Mesendoderm (in vitro differentiated cells): Measurements from ENCODE around the gene ZNF423.

ENCODE experiments used
- DNase-seq: peaks from one replicate; pipeline ENCODE4 v3.0.0; 2013
- H2AK5ac ChIP-seq: 2 replicates; pipeline ENCODE4 v1.6.1; 2013; ENCODE audit warnings: low read length, inconsistent platforms
- H2BK120ac ChIP-seq: 2 replicates; pipeline ENCODE4 v1.6.1; 2013; ENCODE audit warnings: low read depth, mild to moderate bottlenecking, low read length, moderate library complexity, mixed read lengths
- H2BK15ac ChIP-seq: replicated peaks from 2 replicates; pipeline ENCODE4 v1.6.1; 2013; ENCODE audit warnings: low read depth, mild to moderate bottlenecking, moderate library complexity
- H2BK5ac ChIP-seq: 2 replicates; pipeline ENCODE4 v1.6.1; 2013; ENCODE audit warnings: low read length, inconsistent platforms
- H3K18ac ChIP-seq: 2 replicates; pipeline ENCODE4 v1.6.1; 2013; ENCODE audit warnings: mild to moderate bottlenecking, low read length, mixed read lengths
- H3K23ac ChIP-seq: one replicate; pipeline ENCODE4 v1.6.1; 2013; ENCODE audit warnings: low read length
- H3K27ac ChIP-seq: 2 replicates; pipeline ENCODE4 v1.5.1; 2013; ENCODE audit warnings: low read depth, mild to moderate bottlenecking, inconsistent platforms, low read length, moderate library complexity
- H3K27me3 ChIP-seq: 2 replicates; pipeline ENCODE4 v1.6.1; 2013; ENCODE audit warnings: low read length, control low read depth, mild to moderate bottlenecking, inconsistent platforms; ENCODE audit not compliant: insufficient read depth, poor library complexity
- H3K36me3 ChIP-seq: 2 replicates; pipeline ENCODE4 v1.6.1; 2013; ENCODE audit warnings: low read length, inconsistent platforms; ENCODE audit not compliant: control insufficient read depth, insufficient read depth
- H3K4ac ChIP-seq: one replicate; pipeline ENCODE4 v1.6.1; 2013; ENCODE audit warnings: low read depth, mild to moderate bottlenecking, low read length, moderate library complexity
- H3K4me1 ChIP-seq: 2 replicates; pipeline ENCODE4 v1.6.1; 2013; ENCODE audit warnings: low read depth, low read length, inconsistent platforms; ENCODE audit not compliant: control insufficient read depth
- H3K4me2 ChIP-seq: 2 replicates; pipeline ENCODE4 v1.6.1; 2013; ENCODE audit warnings: low read length
- H3K4me3 ChIP-seq: 2 replicates; pipeline ENCODE4 v1.5.1; 2013; ENCODE audit warnings: mild to moderate bottlenecking, low read length
- H3K56ac ChIP-seq: one replicate; pipeline ENCODE4 v1.6.1; 2013; ENCODE audit warnings: low read length
- H3K79me1 ChIP-seq: 2 replicates; pipeline ENCODE4 v1.6.1; 2013; ENCODE audit warnings: low read length, inconsistent platforms
- H3K79me2 ChIP-seq: 2 replicates; pipeline ENCODE4 v1.6.1; 2013; ENCODE audit warnings: mild to moderate bottlenecking, low read length; ENCODE audit not compliant: control insufficient read depth, insufficient read depth
- H3K9ac ChIP-seq: 2 replicates; pipeline ENCODE4 v1.6.1; 2013; ENCODE audit warnings: low read length, inconsistent platforms
- H4K5ac ChIP-seq: one replicate; pipeline ENCODE4 v1.6.1; 2013; ENCODE audit warnings: low read length
- H4K8ac ChIP-seq: one replicate; pipeline ENCODE4 v1.6.1; 2013; ENCODE audit warnings: low read depth, mild to moderate bottlenecking, control low read depth, low read length, moderate library complexity
- WGBS: extraction: QIAGEN DNeasy Blood & Tissue Kit; methylation state at CpG from one replicate; pipeline ENCODE4 v1.1.7; 2013; ENCODE audit warnings: low lambda C conversion rate, missing lambda C conversion rate; ENCODE audit not compliant: insufficient coverage; ENCODE audit errors: extremely low coverage; 5-methylcytosine and 5-hydroxymethylcytosine counted together

Gene ZNF423

GRCh38 chr16:49484936-49485335 is 371.0 kb downstream of the ZNF423 start:
- Histone ChIP-seq H2BK120ac (no peak overlapping the region), H3K4me1 (no peaks in the 10 kb centered on the region), H3K4ac (no peak overlapping the region), H3K27ac (no peak overlapping the region), H3K79me2 (no peaks in the 10 kb centered on the region), H3K27me3 (no peaks in the 10 kb centered on the region), H3K79me1 (no peaks in the 10 kb centered on the region), H2BK5ac (no peak overlapping the region), H3K18ac (no peak overlapping the region), H3K4me2 (no peak overlapping the region), H3K23ac (no peak overlapping the region), H3K9ac (no peak overlapping the region), H2AK5ac (no peak overlapping the region), H4K5ac (no peak overlapping the region), H4K8ac (no peak overlapping the region), H3K36me3 (no peaks in the 10 kb centered on the region), H3K56ac (no peak overlapping the region), H3K4me3 (no peak overlapping the region), H2BK15ac (no peak overlapping the region)
- WGBS: no CpG with 5 or more reads among the region's 8 CpGs
- no peak for DNase-seq

DNA sequence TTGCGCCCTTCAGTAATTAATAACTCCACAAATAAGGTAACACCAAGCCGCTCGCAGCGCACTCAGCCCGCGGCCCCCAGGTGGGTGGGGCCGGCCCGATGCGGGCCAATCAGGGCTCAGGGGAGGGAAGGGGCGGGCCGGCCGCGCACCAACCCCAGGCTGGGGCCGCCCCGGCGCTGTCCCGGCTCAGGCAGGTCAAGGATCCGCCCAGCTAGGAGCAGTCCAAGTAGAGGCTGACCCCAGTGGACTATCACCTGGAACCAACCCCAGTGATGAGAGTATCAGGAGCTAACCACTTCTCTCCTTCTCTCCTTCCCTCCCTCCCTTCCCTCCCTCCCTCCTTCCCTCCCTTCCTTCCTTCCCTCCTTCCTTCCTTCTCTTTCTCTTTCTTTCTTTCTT is 371.5 kb downstream of the ZNF423 start:
- no peak overlapping the region for H3K9ac ChIP-seq
- DNase-seq: peak; percentile 73
- H3K27ac ChIP-seq: no peak overlapping the region
- H2BK120ac ChIP-seq: no peak overlapping the region
- no peaks in the 10 kb centered on the region for H3K27me3 ChIP-seq
- no peak overlapping the region for H2BK15ac ChIP-seq
- no peak overlapping the region for H4K5ac ChIP-seq
- H3K18ac ChIP-seq: no peak overlapping the region
- WGBS: no CpG with 5 or more reads among the region's 18 CpGs
- peak overlapping the region; percentile 64 for H3K56ac ChIP-seq
- H3K23ac ChIP-seq: no peak overlapping the region
- H3K4me1 ChIP-seq: no peaks in the 10 kb centered on the region
- H3K4ac ChIP-seq: no peak overlapping the region
- H3K4me2 ChIP-seq: no peak overlapping the region
- H3K79me2 ChIP-seq: no peaks in the 10 kb centered on the region
- no peak overlapping the region for H2AK5ac ChIP-seq
- H2BK5ac ChIP-seq: no peak overlapping the region
- H3K79me1 ChIP-seq: no peaks in the 10 kb centered on the region
- no peaks in the 10 kb centered on the region for H3K36me3 ChIP-seq
- no peak overlapping the region for H3K4me3 ChIP-seq
- no peak overlapping the region for H4K8ac ChIP-seq

GRCh38 chr16:49483651-49484450 is 372.1 kb downstream of the ZNF423 start:
- no peak overlapping the region for H4K8ac ChIP-seq
- H3K4me1 ChIP-seq: no peaks in the 10 kb centered on the region
- no peaks in the 10 kb centered on the region for H3K79me1 ChIP-seq
- no peak overlapping the region for H2BK15ac ChIP-seq
- H3K4ac ChIP-seq: no peak overlapping the region
- no peak overlapping the region for H3K9ac ChIP-seq
- H2BK120ac ChIP-seq: no peak overlapping the region
- no peak for DNase-seq
- no peak overlapping the region for H2BK5ac ChIP-seq
- peak overlapping the region; percentile 67 for H3K56ac ChIP-seq
- H3K4me2 ChIP-seq: no peak overlapping the region
- H3K4me3 ChIP-seq: no peak overlapping the region
- WGBS: no CpG with 5 or more reads among the region's 22 CpGs
- H3K23ac ChIP-seq: no peak overlapping the region
- no peak overlapping the region for H4K5ac ChIP-seq
- no peaks in the 10 kb centered on the region for H3K27me3 ChIP-seq
- H3K27ac ChIP-seq: no peak overlapping the region
- H3K36me3 ChIP-seq: no peaks in the 10 kb centered on the region
- H3K18ac ChIP-seq: no peak overlapping the region
- no peaks in the 10 kb centered on the region for H3K79me2 ChIP-seq
- H2AK5ac ChIP-seq: no peak overlapping the region

DNA sequence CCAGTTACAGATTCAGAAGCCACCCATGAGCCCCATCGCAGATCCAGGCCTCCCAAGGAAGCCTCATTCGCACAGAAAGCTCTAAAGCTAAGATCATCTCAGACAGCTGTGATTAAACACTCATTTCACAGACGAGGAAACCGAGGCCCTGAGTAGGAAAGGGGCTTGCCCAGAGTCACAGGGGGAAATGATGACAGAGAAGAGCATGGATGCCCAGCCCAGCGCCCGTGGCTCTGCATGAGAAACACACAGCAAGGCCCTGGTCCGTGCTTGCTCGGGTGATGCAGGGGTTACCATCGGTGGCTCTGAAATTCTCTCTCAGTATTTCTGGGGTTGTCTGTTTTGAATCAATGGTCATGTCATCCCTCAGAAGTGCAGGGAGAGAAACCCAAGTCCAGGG is 372.7 kb downstream of the ZNF423 start:
- Histone ChIP-seq H3K4me3 (no peak overlapping the region), H3K27me3 (no peaks in the 10 kb centered on the region), H2AK5ac (no peak overlapping the region), H3K18ac (no peak overlapping the region), H3K79me2 (no peaks in the 10 kb centered on the region), H3K36me3 (no peaks in the 10 kb centered on the region), H3K4ac (no peak overlapping the region), H3K56ac (no peak overlapping the region), H3K79me1 (no peaks in the 10 kb centered on the region), H2BK5ac (no peak overlapping the region), H3K27ac (no peak overlapping the region), H3K4me1 (no peaks in the 10 kb centered on the region), H3K9ac (no peak overlapping the region), H2BK15ac (no peak overlapping the region), H2BK120ac (no peak overlapping the region), H4K8ac (no peak overlapping the region), H3K4me2 (no peak overlapping the region), H3K23ac (no peak overlapping the region), H4K5ac (no peak overlapping the region)
- no peak for DNase-seq
- no CpG with 5 or more reads among the region's 9 CpGs for WGBS

DNA sequence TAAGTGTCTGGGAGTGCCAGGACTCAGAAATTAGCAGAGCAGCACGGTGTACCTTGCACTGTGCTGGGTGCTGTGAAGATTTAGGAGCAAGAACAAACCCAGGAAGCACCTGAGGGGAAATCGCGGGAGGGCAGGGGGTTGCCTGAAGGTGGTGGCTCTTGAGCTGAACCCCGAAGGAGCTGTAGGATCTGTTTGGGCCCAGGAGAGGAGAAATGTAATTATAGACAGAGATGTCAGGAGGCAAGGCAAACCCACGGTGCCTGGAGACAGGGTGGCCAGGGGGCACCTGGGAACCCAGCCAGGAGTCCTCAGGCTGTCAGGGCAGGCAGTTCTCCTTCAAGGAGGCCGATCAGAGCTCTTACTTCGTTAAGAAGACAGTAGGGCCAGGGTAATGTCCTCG is 373.2 kb downstream of the ZNF423 start:
- no peak overlapping the region for H2AK5ac ChIP-seq
- H3K56ac ChIP-seq: no peak overlapping the region
- H3K4ac ChIP-seq: no peak overlapping the region
- no peak overlapping the region for H3K4me3 ChIP-seq
- no peak overlapping the region for H3K23ac ChIP-seq
- H2BK15ac ChIP-seq: no peak overlapping the region
- H3K27ac ChIP-seq: no peak overlapping the region
- no peaks in the 10 kb centered on the region for H3K36me3 ChIP-seq
- H3K4me1 ChIP-seq: no peaks in the 10 kb centered on the region
- H3K79me1 ChIP-seq: no peaks in the 10 kb centered on the region
- DNase-seq: no peak
- H4K5ac ChIP-seq: no peak overlapping the region
- no CpG with 5 or more reads among the region's 8 CpGs for WGBS
- H4K8ac ChIP-seq: no peak overlapping the region
- H3K27me3 ChIP-seq: no peaks in the 10 kb centered on the region
- no peak overlapping the region for H3K4me2 ChIP-seq
- no peak overlapping the region for H3K9ac ChIP-seq
- H3K79me2 ChIP-seq: no peaks in the 10 kb centered on the region
- H3K18ac ChIP-seq: no peak overlapping the region
- H2BK120ac ChIP-seq: no peak overlapping the region
- no peak overlapping the region for H2BK5ac ChIP-seq

DNA sequence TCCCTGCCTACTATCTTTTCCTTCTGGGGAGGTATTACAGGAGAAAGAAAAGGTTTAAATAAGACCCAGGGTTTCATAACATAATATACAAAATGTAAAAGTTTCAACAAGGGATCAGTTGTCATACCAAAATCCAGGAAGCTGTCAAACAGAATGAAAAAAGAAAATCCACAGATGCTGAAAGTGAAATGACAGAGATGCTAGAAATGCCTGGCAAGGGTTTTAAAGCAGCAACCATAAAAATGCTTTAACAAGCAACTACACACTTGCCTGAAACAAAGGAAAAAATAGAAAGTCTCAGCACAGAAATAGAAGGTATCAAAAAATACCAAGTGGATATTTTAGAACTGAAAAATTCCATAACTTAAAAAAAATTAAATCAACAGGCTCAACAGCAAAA is 377.3 kb downstream of the ZNF423 start:
- H3K4me3 ChIP-seq: no peak overlapping the region

More for the DNA sequence above, 377.3 kb downstream of the ZNF423 start:
- no peaks in the 10 kb centered on the region for H3K27me3 ChIP-seq
- H4K5ac ChIP-seq: no peak overlapping the region
- no peak for DNase-seq
- H2BK120ac ChIP-seq: no peak overlapping the region
- H3K36me3 ChIP-seq: no peaks in the 10 kb centered on the region
- no peak overlapping the region for H3K27ac ChIP-seq
- H4K8ac ChIP-seq: no peak overlapping the region
- H3K4ac ChIP-seq: no peak overlapping the region
- H2BK5ac ChIP-seq: no peak overlapping the region
- H3K18ac ChIP-seq: no peak overlapping the region
- H3K56ac ChIP-seq: no peak overlapping the region
- H3K4me2 ChIP-seq: no peak overlapping the region
- H2BK15ac ChIP-seq: no peak overlapping the region
- H3K79me1 ChIP-seq: no peaks in the 10 kb centered on the region
- no peak overlapping the region for H2AK5ac ChIP-seq
- no peak overlapping the region for H3K23ac ChIP-seq
- no peak overlapping the region for H3K9ac ChIP-seq
- H3K79me2 ChIP-seq: no peaks in the 10 kb centered on the region
- H3K4me1 ChIP-seq: no peaks in the 10 kb centered on the region
